Lower leg skin (tissue), 4 donors: ENCODE results near the gene UBAC2. TPM values are rescaled to one million over a fixed set of nuclear protein-coding genes. Genes with fewer than 3 reads are reported as not detected.

ENCODE experiments used
- DNase-seq, 2 donors: peaks; one replicate each; pipeline ENCODE4 v3.0.0-alpha.2; 2019; ENCODE audit warnings: low spot score in 2 of 2
- H3K4me3 ChIP-seq: fragments of 200-600 bp; sonication (generic); 2 replicates; pipeline ENCODE4 v1.5.1; 2017; ENCODE audit warnings: mild to moderate bottlenecking, low read depth; ENCODE audit not compliant: poor library complexity, severe bottlenecking
- POLR2A ChIP-seq, 2 donors: fragments of 450-650 bp; IDR thresholded peaks; one replicate each; pipeline ENCODE4 v1.6.1; 2016 to 2017; ENCODE audit warnings: antibody characterized with exemption in 2 of 2, mild to moderate bottlenecking in 1 of 2, moderate library complexity in 1 of 2
- WGBS, 2 donors: methylation state at CpG; one replicate each; pipeline ENCODE4 v1.1.5; 2018; 5-methylcytosine and 5-hydroxymethylcytosine counted together
- intact Hi-C: fragments of 100-400 bp; cut with DNase I; formaldehyde crosslinking; loops from one replicate; pipeline ENCODE4 v1.15.0; 2023; ENCODE audit warnings: low total_unique reads
- total RNA-seq, 4 donors: library from RNA; depleted of rRNA; stranded (reverse); fragments of >200 nt; gene quantifications; one replicate each; pipeline ENCODE4 v1.1.0, GENCODE V29; 2016
- TF ChIP-seq, protein P1 (sequence below), 3 donors: fragments of 450-650 bp; IDR thresholded peaks; one replicate each; pipeline ENCODE4 v1.5.1; 2016; ENCODE audit warnings: antibody characterized with exemption in 3 of 3, mild to moderate bottlenecking in 3 of 3, moderate library complexity in 2 of 3

Gene UBAC2
- total RNA-seq, 4 donors from 2014 or later: 94.8 to 125 (median 106) TPM

GRCh38 chr13:99304541-99304940 is 103.9 kb downstream of the UBAC2 start:
- no peak overlapping the region for H3K4me3 ChIP-seq
- intact Hi-C loops: no loop called here
- DNase-seq: no peak
- TF ChIP-seq POLR2A (IDR thresholded peaks at IDR 0.05): no peak
- TF ChIP-seq, protein P1, sequence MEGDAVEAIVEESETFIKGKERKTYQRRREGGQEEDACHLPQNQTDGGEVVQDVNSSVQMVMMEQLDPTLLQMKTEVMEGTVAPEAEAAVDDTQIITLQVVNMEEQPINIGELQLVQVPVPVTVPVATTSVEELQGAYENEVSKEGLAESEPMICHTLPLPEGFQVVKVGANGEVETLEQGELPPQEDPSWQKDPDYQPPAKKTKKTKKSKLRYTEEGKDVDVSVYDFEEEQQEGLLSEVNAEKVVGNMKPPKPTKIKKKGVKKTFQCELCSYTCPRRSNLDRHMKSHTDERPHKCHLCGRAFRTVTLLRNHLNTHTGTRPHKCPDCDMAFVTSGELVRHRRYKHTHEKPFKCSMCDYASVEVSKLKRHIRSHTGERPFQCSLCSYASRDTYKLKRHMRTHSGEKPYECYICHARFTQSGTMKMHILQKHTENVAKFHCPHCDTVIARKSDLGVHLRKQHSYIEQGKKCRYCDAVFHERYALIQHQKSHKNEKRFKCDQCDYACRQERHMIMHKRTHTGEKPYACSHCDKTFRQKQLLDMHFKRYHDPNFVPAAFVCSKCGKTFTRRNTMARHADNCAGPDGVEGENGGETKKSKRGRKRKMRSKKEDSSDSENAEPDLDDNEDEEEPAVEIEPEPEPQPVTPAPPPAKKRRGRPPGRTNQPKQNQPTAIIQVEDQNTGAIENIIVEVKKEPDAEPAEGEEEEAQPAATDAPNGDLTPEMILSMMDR (IDR thresholded peaks at IDR 0.05): no peak
- WGBS, 2 donors: 84 to 90% methylated on average over 4 of the region's 4 CpGs

GRCh38 chr13:99305158-99305557 is 104.5 kb downstream of the UBAC2 start:
- TF ChIP-seq, protein P1 (IDR thresholded peaks at IDR 0.05): no peak
- no peak for TF ChIP-seq POLR2A (IDR thresholded peaks at IDR 0.05)
- 80 to 82% methylated on average over 5 of the region's 5 CpGs for WGBS, 2 donors

GRCh38 chr13:99305566-99305965 is 104.9 kb downstream of the UBAC2 start:
- DNase-seq: no peak
- intact Hi-C loops: no loop called here
- TF ChIP-seq POLR2A (IDR thresholded peaks at IDR 0.05): no peak
- TF ChIP-seq, protein P1 (IDR thresholded peaks at IDR 0.05): no peak
- 86 to 87% methylated on average over 8 of the region's 8 CpGs for WGBS, 2 donors
- no peak overlapping the region for H3K4me3 ChIP-seq

More at GRCh38 chr13:99305158-99305557, 104.5 kb downstream of the UBAC2 start:
- intact Hi-C loops: no loop called here
- no peak for DNase-seq
- no peak overlapping the region for H3K4me3 ChIP-seq

GRCh38 chr13:99307247-99307646 is 106.6 kb downstream of the UBAC2 start, which contains the start of gene GPR183:
Gene GPR183 (minus strand): TSS chr13:99307399. CDS start chr13:99296145, 11,254 bp downstream.
- intact Hi-C loops: no loop called here

DNA sequence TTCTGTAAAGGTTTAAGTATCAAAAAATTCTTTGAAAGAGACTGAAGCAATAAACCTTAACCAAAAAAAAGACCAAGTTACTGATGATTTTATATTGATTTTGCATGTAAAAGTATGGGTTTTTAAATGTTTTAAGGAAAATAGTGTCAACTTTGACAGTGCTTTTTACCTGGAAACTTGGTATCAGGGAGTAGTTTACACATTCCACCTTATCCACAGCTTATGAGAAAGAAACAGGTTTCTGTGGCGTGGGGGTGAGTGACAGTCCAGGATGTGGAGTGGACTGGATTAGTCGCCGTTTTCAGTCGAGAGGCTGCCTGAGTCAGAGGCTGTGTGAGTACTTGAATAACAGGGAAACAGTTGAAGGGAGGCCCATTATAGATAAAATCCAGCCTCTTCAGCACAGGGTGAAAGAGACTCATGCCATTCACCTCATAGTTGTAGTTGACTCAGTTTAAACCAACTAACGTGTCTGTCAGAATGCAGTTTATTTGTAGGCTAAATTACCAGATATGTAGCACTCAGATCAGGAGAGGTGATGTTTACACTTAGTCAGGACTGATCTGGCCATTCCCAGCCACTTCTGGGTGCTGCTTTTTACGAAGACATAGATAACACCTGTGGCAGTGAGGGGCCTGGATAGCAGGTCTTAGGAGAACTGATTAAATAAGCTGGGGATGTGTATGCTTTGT is 107.1 kb downstream of the UBAC2 start:
- DNase-seq: peak in 1 of 2 donors; percentile 87
- 64 to 72% methylated on average over 6 of the region's 6 CpGs for WGBS, 2 donors

More at GRCh38 chr13:99307247-99307646, 106.6 kb downstream of the UBAC2 start, which contains the start of gene GPR183:
- no peak for DNase-seq
- no peak within 1 kb of the TSS for H3K4me3 ChIP-seq
- TF ChIP-seq, protein P1 (IDR thresholded peaks at IDR 0.05): no peak
- TF ChIP-seq POLR2A (IDR thresholded peaks at IDR 0.05): peak in 1 of 2 donors; percentile 56
- WGBS, 2 donors: 48 to 49% methylated on average over 4 of the region's 4 CpGs

More for the DNA sequence above, 107.1 kb downstream of the UBAC2 start:
- TF ChIP-seq POLR2A (IDR thresholded peaks at IDR 0.05): no peak
- TF ChIP-seq, protein P1 (IDR thresholded peaks at IDR 0.05): no peak
- H3K4me3 ChIP-seq: no peak overlapping the region
- intact Hi-C loops: no loop called here
